Measurements from ENCODE around the gene MIGA1.
"Not testable (repeated sequence)": the region's sequence is repeated elsewhere in the genome, so short reads cannot be mapped to it uniquely, and the experiment has no call there.

Gene MIGA1

DNA sequence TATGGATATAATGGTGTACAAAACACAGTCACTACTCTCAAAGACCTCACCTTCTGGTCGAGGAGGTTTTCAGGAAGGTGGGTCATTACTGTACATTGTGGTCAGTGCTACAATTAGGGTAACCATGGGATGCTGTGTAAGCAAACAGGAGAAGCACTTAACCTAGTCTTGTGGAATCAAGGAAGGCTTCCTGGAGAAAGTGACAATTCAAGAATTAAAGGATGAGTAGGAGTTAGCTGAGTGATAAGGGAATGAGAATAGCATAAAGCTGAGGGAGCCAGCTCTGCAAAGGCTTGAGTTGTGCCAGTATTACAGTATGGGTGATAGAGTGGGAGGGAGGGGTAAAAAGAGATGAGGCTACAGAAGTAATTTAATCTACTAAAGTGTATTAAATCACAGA, 126.2 kb downstream of the MIGA1 start:
- no peaks in the 10 kb centered on the region for H3K27me3 ChIP-seq
- H3K4me1 ChIP-seq: no peaks in the 10 kb centered on the region
- H3K4me3 ChIP-seq (ENCODE audit: low read depth, low read length): no peak overlapping the region
- no peaks in the 10 kb centered on the region for H3K9me3 ChIP-seq
- no peak for TF ChIP-seq CTCF (IDR thresholded peaks at IDR 0.05; ENCODE audit: low read depth, low read length)
- H3K36me3 ChIP-seq: no peaks in the 10 kb centered on the region
- DNase-seq: no peak

GRCh38 chr1:77906019-77906545, 126.6 kb downstream of the MIGA1 start:
- H3K36me3 ChIP-seq: no peaks in the 10 kb centered on the region

GRCh38 chr1:77906624-77907023, 127.2 kb downstream of the MIGA1 start:
- Histone ChIP-seq H3K4me3 (ENCODE audit: low read depth, low read length) (no peak overlapping the region), H3K9me3 (no peaks in the 10 kb centered on the region), H3K36me3 (no peaks in the 10 kb centered on the region), H3K4me1 (no peaks in the 10 kb centered on the region), H3K27me3 (no peaks in the 10 kb centered on the region)
- DNase-seq: no peak
- TF ChIP-seq CTCF (IDR thresholded peaks at IDR 0.05; ENCODE audit: low read depth, low read length): no peak

More at GRCh38 chr1:77906019-77906545, 126.6 kb downstream of the MIGA1 start:
- H3K4me1 ChIP-seq: no peaks in the 10 kb centered on the region
- no peak for TF ChIP-seq CTCF (IDR thresholded peaks at IDR 0.05; ENCODE audit: low read depth, low read length)
- H3K27me3 ChIP-seq: no peaks in the 10 kb centered on the region
- DNase-seq: no peak
- H3K9me3 ChIP-seq: no peaks in the 10 kb centered on the region
- no peak overlapping the region for H3K4me3 ChIP-seq (ENCODE audit: low read depth, low read length)

DNA sequence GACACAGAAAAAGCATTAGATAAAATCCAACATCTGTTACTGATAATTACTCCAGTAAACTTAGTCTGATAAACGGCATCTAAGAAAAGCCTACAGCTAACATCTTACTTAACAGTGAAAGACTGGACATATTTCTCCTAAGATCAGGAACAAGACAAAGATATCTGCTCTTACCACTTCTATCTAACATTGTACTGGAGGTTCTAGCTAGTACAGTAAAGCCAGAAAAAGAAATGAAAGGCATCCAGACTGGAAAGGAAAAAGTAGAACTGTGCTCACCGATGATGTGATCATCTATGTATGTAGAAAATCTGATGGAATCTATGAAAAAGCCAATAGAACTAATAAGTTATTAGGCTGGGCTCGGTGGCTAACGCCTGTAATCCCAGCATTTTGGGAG, 130.7 kb downstream of the MIGA1 start:
- no peak for TF ChIP-seq CTCF (IDR thresholded peaks at IDR 0.05; ENCODE audit: low read depth, low read length)
- Histone ChIP-seq H3K36me3 (no peaks in the 10 kb centered on the region), H3K4me3 (ENCODE audit: low read depth, low read length) (no peak overlapping the region), H3K27me3 (no peaks in the 10 kb centered on the region), H3K4me1 (no peaks in the 10 kb centered on the region), H3K9me3 (no peaks in the 10 kb centered on the region)
- DNase-seq: no peak

DNA sequence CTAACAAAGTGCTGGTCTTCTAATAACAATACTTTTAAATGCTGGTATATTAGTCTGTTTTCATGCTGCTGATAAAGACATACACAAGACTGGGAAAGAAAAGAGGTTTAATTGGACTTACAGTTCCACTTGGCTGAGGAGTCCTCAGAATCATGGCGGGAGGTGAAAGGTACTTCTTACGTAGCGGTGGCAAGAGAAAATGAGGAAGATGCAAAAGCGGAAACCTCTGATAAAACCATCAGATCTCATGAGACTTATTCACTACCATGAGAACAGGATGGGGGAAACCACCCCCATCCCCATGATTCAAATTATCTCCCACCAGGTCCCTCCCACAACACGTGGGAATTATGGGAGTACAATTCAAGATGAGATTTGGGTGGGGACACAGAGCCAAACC, 139.5 kb downstream of the MIGA1 start:
- H3K4me3 ChIP-seq (ENCODE audit: low read depth, low read length); H3K4me1 ChIP-seq; DNase-seq; H3K9me3 ChIP-seq; H3K27me3 ChIP-seq; H3K36me3 ChIP-seq: not testable (repeated sequence)

- no peak for DNase-seq
- no peaks in the 10 kb centered on the region for H3K36me3 ChIP-seq
- no peaks in the 10 kb centered on the region for H3K9me3 ChIP-seq
- H3K4me1 ChIP-seq: no peaks in the 10 kb centered on the region
- no peak for TF ChIP-seq CTCF (IDR thresholded peaks at IDR 0.05; ENCODE audit: low read depth, low read length)
- H3K4me3 ChIP-seq (ENCODE audit: low read depth, low read length): no peak overlapping the region
- H3K27me3 ChIP-seq: no peaks in the 10 kb centered on the region
Measured at GRCh38 chr1:77925518-77925917, 146.1 kb downstream of the MIGA1 start.

- H3K4me1 ChIP-seq: no peaks in the 10 kb centered on the region
- H3K4me3 ChIP-seq (ENCODE audit: low read depth, low read length): no peak overlapping the region
- no peak for TF ChIP-seq CTCF (IDR thresholded peaks at IDR 0.05; ENCODE audit: low read depth, low read length)
- no peaks in the 10 kb centered on the region for H3K27me3 ChIP-seq
- no peaks in the 10 kb centered on the region for H3K9me3 ChIP-seq
- DNase-seq: no peak
- H3K36me3 ChIP-seq: no peaks in the 10 kb centered on the region
Measured at GRCh38 chr1:77925956-77926355, 146.5 kb downstream of the MIGA1 start.

Data from BE2C (cell line).